Mononuclear cell (primary cell): ENCODE results near the gene SH3RF3. TPM values are rescaled to one million over a fixed set of nuclear protein-coding genes. Genes with fewer than 3 reads are reported as not detected.

Source experiments
- H3K27me3 ChIP-seq: 2 replicates; pipeline ENCODE4 v1.6.0; 2011; ENCODE audit warnings: low read length, control low read depth; ENCODE audit not compliant: insufficient read depth
- H3K4me1 ChIP-seq: 2 replicates; pipeline ENCODE4 v1.5.1; 2011; ENCODE audit warnings: mild to moderate bottlenecking, low read length, control low read depth; ENCODE audit not compliant: insufficient read depth
- H3K4me3 ChIP-seq: 2 replicates; pipeline ENCODE4 v1.5.1; 2011; ENCODE audit warnings: mild to moderate bottlenecking, low read length, moderate library complexity
- H3K9me3 ChIP-seq: 2 replicates; pipeline ENCODE4 v1.5.1; 2011; ENCODE audit warnings: low read depth, mild to moderate bottlenecking, control low read depth, low read length
- total RNA-seq: library from RNA; depleted of rRNA; stranded (reverse); fragments of >200 nt; gene quantifications from one replicate; pipeline ENCODE4 v1.2.3, GENCODE V29; 2012

Gene SH3RF3
- total RNA-seq, 1 donor: 2.2 TPM

GRCh38 chr2:109242210-109242653 lies 113.2 kb downstream of the SH3RF3 start:
- H3K4me3 ChIP-seq: no peak overlapping the region
- no peaks in the 10 kb centered on the region for H3K9me3 ChIP-seq
- peaks cover 57% of the 10 kb centered on the region for H3K4me1 ChIP-seq
- no peaks in the 10 kb centered on the region for H3K27me3 ChIP-seq

- Histone ChIP-seq H3K4me1 (peaks cover 54% of the 10 kb centered on the region), H3K4me3 (no peak overlapping the region), H3K27me3 (no peaks in the 10 kb centered on the region), H3K9me3 (no peaks in the 10 kb centered on the region)
Measured at GRCh38 chr2:109242654-109243331, 113.8 kb downstream of the SH3RF3 start.

- Histone ChIP-seq H3K4me1 (peaks cover 46% of the 10 kb centered on the region), H3K9me3 (no peaks in the 10 kb centered on the region), H3K4me3 (no peak overlapping the region), H3K27me3 (no peaks in the 10 kb centered on the region)
Measured at GRCh38 chr2:109243526-109244303, 114.7 kb downstream of the SH3RF3 start.

GRCh38 chr2:109244304-109244582 lies 115.2 kb downstream of the SH3RF3 start:
- H3K9me3 ChIP-seq: no peaks in the 10 kb centered on the region
- H3K4me1 ChIP-seq: peaks cover 41% of the 10 kb centered on the region
- no peaks in the 10 kb centered on the region for H3K27me3 ChIP-seq
- no peak overlapping the region for H3K4me3 ChIP-seq

- H3K4me1 ChIP-seq: peaks cover 34% of the 10 kb centered on the region
- no peak overlapping the region for H3K4me3 ChIP-seq
- H3K9me3 ChIP-seq: no peaks in the 10 kb centered on the region
- no peaks in the 10 kb centered on the region for H3K27me3 ChIP-seq
Measured at GRCh38 chr2:109244750-109245382, 115.9 kb downstream of the SH3RF3 start.

GRCh38 chr2:109246176-109246575 lies 117.2 kb downstream of the SH3RF3 start:
- peaks cover 26% of the 10 kb centered on the region for H3K4me1 ChIP-seq
- H3K9me3 ChIP-seq: no peaks in the 10 kb centered on the region
- no peaks in the 10 kb centered on the region for H3K27me3 ChIP-seq
- H3K4me3 ChIP-seq: no peak overlapping the region

- H3K4me1 ChIP-seq: peaks cover 26% of the 10 kb centered on the region
Measured at GRCh38 chr2:109246616-109247015, 117.6 kb downstream of the SH3RF3 start.

GRCh38 chr2:109247340-109247739 lies 118.3 kb downstream of the SH3RF3 start:
- Histone ChIP-seq H3K9me3 (no peaks in the 10 kb centered on the region), H3K27me3 (no peaks in the 10 kb centered on the region), H3K4me3 (no peak overlapping the region), H3K4me1 (peaks cover 19% of the 10 kb centered on the region)

More at GRCh38 chr2:109246616-109247015, 117.6 kb downstream of the SH3RF3 start:
- no peaks in the 10 kb centered on the region for H3K27me3 ChIP-seq
- H3K9me3 ChIP-seq: no peaks in the 10 kb centered on the region
- H3K4me3 ChIP-seq: no peak overlapping the region

GRCh38 chr2:109247812-109248211 lies 118.8 kb downstream of the SH3RF3 start:
- H3K9me3 ChIP-seq: no peaks in the 10 kb centered on the region
- H3K4me1 ChIP-seq: peaks cover 15% of the 10 kb centered on the region
- no peaks in the 10 kb centered on the region for H3K27me3 ChIP-seq
- H3K4me3 ChIP-seq: no peak overlapping the region

GRCh38 chr2:109248590-109248989 lies 119.6 kb downstream of the SH3RF3 start:
- Histone ChIP-seq H3K27me3 (no peaks in the 10 kb centered on the region), H3K4me3 (no peak overlapping the region), H3K9me3 (no peaks in the 10 kb centered on the region), H3K4me1 (peaks cover 7% of the 10 kb centered on the region)

- H3K27me3 ChIP-seq: no peaks in the 10 kb centered on the region
- H3K9me3 ChIP-seq: no peaks in the 10 kb centered on the region
- no peak overlapping the region for H3K4me3 ChIP-seq
- H3K4me1 ChIP-seq: peaks cover 45% of the 10 kb centered on the region
Measured at GRCh38 chr2:109253217-109253616, 124.2 kb downstream of the SH3RF3 start.

GRCh38 chr2:109254174-109254904 lies 125.3 kb downstream of the SH3RF3 start:
- peaks cover 45% of the 10 kb centered on the region for H3K4me1 ChIP-seq
- H3K4me3 ChIP-seq: no peak overlapping the region
- no peaks in the 10 kb centered on the region for H3K9me3 ChIP-seq
- no peaks in the 10 kb centered on the region for H3K27me3 ChIP-seq

- Histone ChIP-seq H3K27me3 (no peaks in the 10 kb centered on the region), H3K4me3 (no peak overlapping the region), H3K9me3 (no peaks in the 10 kb centered on the region), H3K4me1 (peaks cover 45% of the 10 kb centered on the region)
Measured at GRCh38 chr2:109255654-109256053, 126.6 kb downstream of the SH3RF3 start.

- H3K9me3 ChIP-seq: no peaks in the 10 kb centered on the region
- no peak overlapping the region for H3K4me3 ChIP-seq
- H3K27me3 ChIP-seq: no peaks in the 10 kb centered on the region
- peaks cover 45% of the 10 kb centered on the region for H3K4me1 ChIP-seq
Measured at GRCh38 chr2:109256111-109256510, 127.1 kb downstream of the SH3RF3 start.

GRCh38 chr2:109256921-109257320 lies 127.9 kb downstream of the SH3RF3 start:
- Histone ChIP-seq H3K4me3 (no peak overlapping the region), H3K9me3 (no peaks in the 10 kb centered on the region), H3K27me3 (no peaks in the 10 kb centered on the region), H3K4me1 (peaks cover 45% of the 10 kb centered on the region)
